ENCODE measurements around the gene SLC35F3.

Gene SLC35F3

GRCh38 chr1:234265861-234266260, 361.4 kb downstream of the SLC35F3 start:
- TF ChIP-seq YY1 (IDR thresholded peaks at IDR 0.05; ENCODE audit: low read depth) (no peak), NFIC (IDR thresholded peaks at IDR 0.05) (no peak), TAF1 (IDR thresholded peaks at IDR 0.05; ENCODE audit: low read depth) (no peak), USF1 (IDR thresholded peaks at IDR 0.05) (no peak), EGR1 (IDR thresholded peaks at IDR 0.05) (no peak), RAD21 (IDR thresholded peaks at IDR 0.05; ENCODE audit: low read depth) (no peak), FOXM1 (IDR thresholded peaks at IDR 0.05; ENCODE audit: borderline replicate concordance, low read depth) (no peak), ZBTB7A (IDR thresholded peaks at IDR 0.05; ENCODE audit: low read depth) (no peak), CREB1 (IDR thresholded peaks at IDR 0.05; ENCODE audit: low read depth) (no peak), TEAD4 (IDR thresholded peaks at IDR 0.05) (no peak), CEBPB (IDR thresholded peaks at IDR 0.05) (no peak), TCF12 (IDR thresholded peaks at IDR 0.05; ENCODE audit: low read depth) (no peak), MAX (IDR thresholded peaks at IDR 0.05) (no peak), EP300 (IDR thresholded peaks at IDR 0.05; ENCODE audit: borderline replicate concordance) (no peak)
- TF ChIP-seq, protein P1, sequence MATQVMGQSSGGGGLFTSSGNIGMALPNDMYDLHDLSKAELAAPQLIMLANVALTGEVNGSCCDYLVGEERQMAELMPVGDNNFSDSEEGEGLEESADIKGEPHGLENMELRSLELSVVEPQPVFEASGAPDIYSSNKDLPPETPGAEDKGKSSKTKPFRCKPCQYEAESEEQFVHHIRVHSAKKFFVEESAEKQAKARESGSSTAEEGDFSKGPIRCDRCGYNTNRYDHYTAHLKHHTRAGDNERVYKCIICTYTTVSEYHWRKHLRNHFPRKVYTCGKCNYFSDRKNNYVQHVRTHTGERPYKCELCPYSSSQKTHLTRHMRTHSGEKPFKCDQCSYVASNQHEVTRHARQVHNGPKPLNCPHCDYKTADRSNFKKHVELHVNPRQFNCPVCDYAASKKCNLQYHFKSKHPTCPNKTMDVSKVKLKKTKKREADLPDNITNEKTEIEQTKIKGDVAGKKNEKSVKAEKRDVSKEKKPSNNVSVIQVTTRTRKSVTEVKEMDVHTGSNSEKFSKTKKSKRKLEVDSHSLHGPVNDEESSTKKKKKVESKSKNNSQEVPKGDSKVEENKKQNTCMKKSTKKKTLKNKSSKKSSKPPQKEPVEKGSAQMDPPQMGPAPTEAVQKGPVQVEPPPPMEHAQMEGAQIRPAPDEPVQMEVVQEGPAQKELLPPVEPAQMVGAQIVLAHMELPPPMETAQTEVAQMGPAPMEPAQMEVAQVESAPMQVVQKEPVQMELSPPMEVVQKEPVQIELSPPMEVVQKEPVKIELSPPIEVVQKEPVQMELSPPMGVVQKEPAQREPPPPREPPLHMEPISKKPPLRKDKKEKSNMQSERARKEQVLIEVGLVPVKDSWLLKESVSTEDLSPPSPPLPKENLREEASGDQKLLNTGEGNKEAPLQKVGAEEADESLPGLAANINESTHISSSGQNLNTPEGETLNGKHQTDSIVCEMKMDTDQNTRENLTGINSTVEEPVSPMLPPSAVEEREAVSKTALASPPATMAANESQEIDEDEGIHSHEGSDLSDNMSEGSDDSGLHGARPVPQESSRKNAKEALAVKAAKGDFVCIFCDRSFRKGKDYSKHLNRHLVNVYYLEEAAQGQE (IDR thresholded peaks at IDR 0.05; ENCODE audit: low read depth), result no peak

- TF ChIP-seq CEBPB (IDR thresholded peaks at IDR 0.05) (no peak), FOXM1 (IDR thresholded peaks at IDR 0.05; ENCODE audit: borderline replicate concordance, low read depth) (no peak), RAD21 (IDR thresholded peaks at IDR 0.05; ENCODE audit: low read depth) (no peak), MAX (IDR thresholded peaks at IDR 0.05) (no peak), YY1 (IDR thresholded peaks at IDR 0.05; ENCODE audit: low read depth) (no peak), USF1 (IDR thresholded peaks at IDR 0.05) (no peak), NFIC (IDR thresholded peaks at IDR 0.05) (no peak), CREB1 (IDR thresholded peaks at IDR 0.05; ENCODE audit: low read depth) (no peak), TCF12 (IDR thresholded peaks at IDR 0.05; ENCODE audit: low read depth) (no peak), EGR1 (IDR thresholded peaks at IDR 0.05) (no peak), TAF1 (IDR thresholded peaks at IDR 0.05; ENCODE audit: low read depth) (no peak)
- TF ChIP-seq, protein P1 (IDR thresholded peaks at IDR 0.05; ENCODE audit: low read depth), result no peak
Observed at GRCh38 chr1:234270093-234270492, 365.6 kb downstream of the SLC35F3 start.

- no peak for TF ChIP-seq ZBTB7A (IDR thresholded peaks at IDR 0.05; ENCODE audit: low read depth)
- no peak for TF ChIP-seq NFIC (IDR thresholded peaks at IDR 0.05)
- TF ChIP-seq, protein P1 (IDR thresholded peaks at IDR 0.05; ENCODE audit: low read depth), result no peak
Observed at GRCh38 chr1:234270581-234271242, 366.2 kb downstream of the SLC35F3 start.

GRCh38 chr1:234271243-234271606, 366.7 kb downstream of the SLC35F3 start:
- TF ChIP-seq USF1 (IDR thresholded peaks at IDR 0.05) (no peak), ZBTB7A (IDR thresholded peaks at IDR 0.05; ENCODE audit: low read depth) (no peak), TAF1 (IDR thresholded peaks at IDR 0.05; ENCODE audit: low read depth) (no peak), FOXM1 (IDR thresholded peaks at IDR 0.05; ENCODE audit: borderline replicate concordance, low read depth) (no peak), TCF12 (IDR thresholded peaks at IDR 0.05; ENCODE audit: low read depth) (no peak), CREB1 (IDR thresholded peaks at IDR 0.05; ENCODE audit: low read depth) (no peak), TEAD4 (IDR thresholded peaks at IDR 0.05) (no peak), EGR1 (IDR thresholded peaks at IDR 0.05) (no peak), RAD21 (IDR thresholded peaks at IDR 0.05; ENCODE audit: low read depth) (no peak), NFIC (IDR thresholded peaks at IDR 0.05) (no peak), YY1 (IDR thresholded peaks at IDR 0.05; ENCODE audit: low read depth) (no peak), CEBPB (IDR thresholded peaks at IDR 0.05) (no peak), EP300 (IDR thresholded peaks at IDR 0.05; ENCODE audit: borderline replicate concordance) (no peak), MAX (IDR thresholded peaks at IDR 0.05) (no peak)
- TF ChIP-seq, protein P1 (IDR thresholded peaks at IDR 0.05; ENCODE audit: low read depth), result no peak

Data from Ishikawa (cell line).